DND-41 (cell line): Measurements from ENCODE around the gene COPS2.

Experiments
- EZH2 ChIP-seq: IDR thresholded peaks from 3 replicates; pipeline ENCODE4 v1.6.1; 2012; ENCODE audit warnings: borderline replicate concordance, low read depth, mild to moderate bottlenecking, moderate library complexity, low read length, inconsistent platforms; ENCODE audit not compliant: severe bottlenecking
- TF ChIP-seq, protein P1 (sequence below): IDR thresholded peaks from 2 replicates; pipeline ENCODE4 v1.5.1; 2012; ENCODE audit warnings: borderline replicate concordance, low read length, moderate library complexity, mild to moderate bottlenecking; ENCODE audit not compliant: poor library complexity, severe bottlenecking; ENCODE audit errors: extremely low read depth

DNA sequence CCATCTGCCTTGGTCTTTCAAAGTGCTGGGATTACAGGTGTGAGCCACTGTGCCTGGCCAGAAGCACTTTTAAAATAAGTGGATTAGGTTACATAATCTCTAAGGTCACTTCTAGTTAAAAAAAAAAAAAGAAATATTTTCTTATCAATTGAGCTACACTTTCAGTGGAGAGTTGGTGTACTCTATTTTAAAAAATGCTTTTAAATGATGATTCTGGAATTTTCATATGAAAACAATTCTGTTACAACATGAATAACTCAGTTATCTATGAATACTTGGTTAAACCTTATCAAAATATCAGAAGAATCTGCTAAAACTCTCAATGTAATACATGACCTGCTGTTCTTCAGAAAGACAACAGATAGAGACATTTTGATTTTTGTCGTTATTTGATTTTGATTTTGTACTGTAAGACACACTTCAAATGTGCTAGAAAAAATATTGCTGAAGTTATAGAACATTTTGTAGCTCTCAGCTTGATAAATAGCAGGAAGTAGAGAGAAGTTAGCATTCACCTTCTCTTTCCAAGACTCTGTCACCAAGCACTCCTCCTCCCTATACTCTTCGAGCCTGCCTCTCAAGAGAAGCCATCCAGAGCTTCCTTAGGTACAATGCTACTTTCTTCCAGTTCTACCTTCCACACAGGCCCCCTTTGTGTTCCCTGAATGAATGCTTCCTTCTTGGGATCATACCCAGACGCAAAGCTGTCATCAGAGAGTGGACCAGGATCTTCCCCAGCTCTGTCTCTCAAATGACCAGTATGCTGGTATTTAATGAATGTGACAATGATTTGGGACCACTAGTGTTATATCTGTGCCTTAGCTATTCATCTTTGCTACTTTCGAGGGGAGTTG, 61.9 kb downstream of the COPS2 start:
- TF ChIP-seq, protein P1, sequence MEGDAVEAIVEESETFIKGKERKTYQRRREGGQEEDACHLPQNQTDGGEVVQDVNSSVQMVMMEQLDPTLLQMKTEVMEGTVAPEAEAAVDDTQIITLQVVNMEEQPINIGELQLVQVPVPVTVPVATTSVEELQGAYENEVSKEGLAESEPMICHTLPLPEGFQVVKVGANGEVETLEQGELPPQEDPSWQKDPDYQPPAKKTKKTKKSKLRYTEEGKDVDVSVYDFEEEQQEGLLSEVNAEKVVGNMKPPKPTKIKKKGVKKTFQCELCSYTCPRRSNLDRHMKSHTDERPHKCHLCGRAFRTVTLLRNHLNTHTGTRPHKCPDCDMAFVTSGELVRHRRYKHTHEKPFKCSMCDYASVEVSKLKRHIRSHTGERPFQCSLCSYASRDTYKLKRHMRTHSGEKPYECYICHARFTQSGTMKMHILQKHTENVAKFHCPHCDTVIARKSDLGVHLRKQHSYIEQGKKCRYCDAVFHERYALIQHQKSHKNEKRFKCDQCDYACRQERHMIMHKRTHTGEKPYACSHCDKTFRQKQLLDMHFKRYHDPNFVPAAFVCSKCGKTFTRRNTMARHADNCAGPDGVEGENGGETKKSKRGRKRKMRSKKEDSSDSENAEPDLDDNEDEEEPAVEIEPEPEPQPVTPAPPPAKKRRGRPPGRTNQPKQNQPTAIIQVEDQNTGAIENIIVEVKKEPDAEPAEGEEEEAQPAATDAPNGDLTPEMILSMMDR: no peak
- no peak for TF ChIP-seq EZH2
